ENCODE measurements around the gene SLC45A2. TPM values are rescaled to one million over a fixed set of nuclear protein-coding genes. Genes with fewer than 3 reads are reported as not detected.

SLC45A2 gene
- total and polyA plus RNA-seq, 2 of the 8 experiments (the other 6 are each of a cell fraction or from before 2014, with no cell fraction given): 0.09 TPM; not detected in 1

DNA sequence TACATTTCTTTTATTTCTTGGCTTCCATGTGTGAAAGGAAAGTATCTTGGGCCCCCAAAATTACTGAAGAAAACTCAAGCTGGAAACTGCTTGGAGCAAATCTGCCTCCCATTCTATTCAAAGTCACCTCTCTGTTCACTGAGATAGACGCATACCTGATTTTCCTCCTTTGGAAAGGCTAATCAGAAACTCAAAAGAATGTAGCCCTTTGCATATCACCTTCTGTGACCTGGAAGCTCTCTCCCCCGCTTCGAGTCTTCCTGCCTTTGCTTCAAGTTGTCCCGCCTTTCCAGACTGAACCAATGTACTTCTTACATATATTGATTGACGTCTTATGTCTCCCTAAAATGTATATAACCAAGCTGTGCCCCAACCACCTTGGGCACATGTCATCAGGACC, 53.4 kb downstream of the SLC45A2 start:
- POLR2A ChIA-PET (ENCODE audit: partially characterized antibody): no interaction called here
- no peak overlapping the region for H2AK5ac ChIP-seq (ENCODE audit: low read depth, low read length)
- no peak overlapping the region for H4K5ac ChIP-seq (ENCODE audit: insufficient read length, low read depth, low read length)
- no peaks in the 10 kb centered on the region for H3K79me1 ChIP-seq (ENCODE audit: low read depth, low read length)
- no peak overlapping the region for H3K14ac ChIP-seq (ENCODE audit: insufficient read length)
- DNase-seq (ENCODE audit: low read depth in 1 of 2, low spot score in 2 of 2): no peak
- no peaks in the 10 kb centered on the region for H4K20me1 ChIP-seq (replicated peaks in 1 of 2; ENCODE audit: control insufficient read depth in 1 of 2, insufficient read depth in 2 of 2, low read length in 2 of 2)
- 0 out of 8 replicates have a peak overlapping the region, but pooled peaks of 1 of the 4 experiments have one; percentile 2 for H3K4me3 ChIP-seq (ENCODE audit: extremely low read depth in 1 of 4, insufficient read depth in 2 of 4, low read depth in 3 of 4, low read length in 4 of 4)
- no peak overlapping the region for H2AFZ ChIP-seq (ENCODE audit: low read length)
- no peak overlapping the region for H3K27ac ChIP-seq (ENCODE audit: low read depth, low read length)
- no peak overlapping the region for H2BK120ac ChIP-seq (replicated peaks; ENCODE audit: low read depth, low read length)
- peaks cover 0 to 2% (median 1%) of the 10 kb centered on the region in 4 experiments; a peak in 5 of 7 replicates for H3K27me3 ChIP-seq (replicated peaks in 1 of 4; ENCODE audit: control insufficient read depth in 3 of 4, extremely low read depth in 1 of 4, insufficient read depth in 3 of 4, low read length in 3 of 4)
- H3K4me2 ChIP-seq (ENCODE audit: insufficient read depth in 1 of 2, low read depth in 2 of 2, low read length in 2 of 2): peak overlapping the region; percentile 8; a peak in 2 of 4 replicates
- FAIRE-seq: peak; percentile 13
- no peak overlapping the region for H3K56ac ChIP-seq (replicated peaks; ENCODE audit: insufficient read length, low read depth, low read length)
- no peak overlapping the region for H3K23ac ChIP-seq (ENCODE audit: insufficient read length)
- no peak overlapping the region for H3K9ac ChIP-seq (replicated peaks in 1 of 4; ENCODE audit: extremely low read depth in 1 of 4, low read depth in 3 of 4, low read length in 3 of 4)
- peaks cover 2 to 15% (median 10%) of the 10 kb centered on the region in 4 experiments; a peak in 5 of 7 replicates for H3K4me1 ChIP-seq (replicated peaks in 1 of 4; ENCODE audit: control insufficient read depth in 3 of 4, insufficient read depth in 4 of 4, low read length in 3 of 4)
- no peak overlapping the region for H3K4ac ChIP-seq (replicated peaks; ENCODE audit: insufficient read length, low read depth, low read length)
- WGBS, 2 experiments (ENCODE audit: extremely low coverage in 1 of 2, insufficient coverage in 1 of 2, insufficient read length in 1 of 2, insufficient replicate concordance in 2 of 2, low coverage in 1 of 2, low lambda C conversion rate in 2 of 2, missing lambda C conversion rate in 1 of 2): 40% methylated on average over 5 of the region's 5 CpGs; no CpG with 5 or more reads in 1 of the 2 experiments
- H3K18ac ChIP-seq (ENCODE audit: extremely low read depth, low read length): no peak overlapping the region
- H2BK12ac ChIP-seq (ENCODE audit: low read depth, low read length): no peak overlapping the region
- H3K23me2 ChIP-seq (ENCODE audit: low read depth, low read length): peaks cover 2% of the 10 kb centered on the region; the same call in 1 of the 2 replicates
- H2BK5ac ChIP-seq (ENCODE audit: low read depth, low read length): no peak overlapping the region
- H3K36me3 ChIP-seq (ENCODE audit: control insufficient read depth in 2 of 4, insufficient read depth in 4 of 4, low read length in 3 of 4): no peaks in the 10 kb centered on the region
- H2BK20ac ChIP-seq (ENCODE audit: low read length): no peak overlapping the region
- H4K91ac ChIP-seq (replicated peaks; ENCODE audit: insufficient read length, low read length): no peak overlapping the region
- H3K79me2 ChIP-seq (ENCODE audit: control insufficient read depth in 1 of 2, insufficient read depth in 2 of 2, low read length in 2 of 2): no peaks in the 10 kb centered on the region
- H3K9me3 ChIP-seq (ENCODE audit: insufficient read depth in 2 of 2, low read depth in 1 of 2, low read length in 1 of 2): no peaks in the 10 kb centered on the region
- no peak overlapping the region for H2BK15ac ChIP-seq (ENCODE audit: low read length)
- CTCF ChIA-PET (ENCODE audit: partially characterized antibody): interaction anchor here (0.9 to 2.5 kb wide), 7 partner anchors 21 to 493 kb away, joined by 3 to 10 read pairs (median 3); no protein-coding TSS in a partner anchor
- H4K8ac ChIP-seq (ENCODE audit: extremely low read depth, insufficient read depth, low read length): no peak overlapping the region
- no peak for TF ChIP-seq EZH2 (IDR thresholded peaks at IDR 0.05; ENCODE audit: low read depth, low read length, severe bottlenecking)
- TF ChIP-seq, protein P1, sequence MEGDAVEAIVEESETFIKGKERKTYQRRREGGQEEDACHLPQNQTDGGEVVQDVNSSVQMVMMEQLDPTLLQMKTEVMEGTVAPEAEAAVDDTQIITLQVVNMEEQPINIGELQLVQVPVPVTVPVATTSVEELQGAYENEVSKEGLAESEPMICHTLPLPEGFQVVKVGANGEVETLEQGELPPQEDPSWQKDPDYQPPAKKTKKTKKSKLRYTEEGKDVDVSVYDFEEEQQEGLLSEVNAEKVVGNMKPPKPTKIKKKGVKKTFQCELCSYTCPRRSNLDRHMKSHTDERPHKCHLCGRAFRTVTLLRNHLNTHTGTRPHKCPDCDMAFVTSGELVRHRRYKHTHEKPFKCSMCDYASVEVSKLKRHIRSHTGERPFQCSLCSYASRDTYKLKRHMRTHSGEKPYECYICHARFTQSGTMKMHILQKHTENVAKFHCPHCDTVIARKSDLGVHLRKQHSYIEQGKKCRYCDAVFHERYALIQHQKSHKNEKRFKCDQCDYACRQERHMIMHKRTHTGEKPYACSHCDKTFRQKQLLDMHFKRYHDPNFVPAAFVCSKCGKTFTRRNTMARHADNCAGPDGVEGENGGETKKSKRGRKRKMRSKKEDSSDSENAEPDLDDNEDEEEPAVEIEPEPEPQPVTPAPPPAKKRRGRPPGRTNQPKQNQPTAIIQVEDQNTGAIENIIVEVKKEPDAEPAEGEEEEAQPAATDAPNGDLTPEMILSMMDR (IDR thresholded peaks at IDR 0.05; ENCODE audit: control extremely low read depth in 1 of 3, insufficient read depth in 1 of 3, low read depth in 1 of 3, low read length in 3 of 3): no peak
- no peak for TF ChIP-seq RXRA (IDR thresholded peaks at IDR 0.05; ENCODE audit: insufficient read depth, low read depth, low read length)
- TF ChIP-seq EP300 (IDR thresholded peaks at IDR 0.05; ENCODE audit: borderline replicate concordance in 1 of 2, low read depth in 2 of 2, low read length in 2 of 2): no peak
- no peak for TF ChIP-seq PHF8 (conservative IDR thresholded peaks at IDR 0.05; ENCODE audit: low read depth, low read length)
- TF ChIP-seq HDAC6 (IDR thresholded peaks at IDR 0.05; ENCODE audit: low read depth, low read length): no peak
- TF ChIP-seq GABPA (IDR thresholded peaks at IDR 0.05; ENCODE audit: borderline replicate concordance, insufficient read depth, low read length): no peak
- TF ChIP-seq JUND (IDR thresholded peaks at IDR 0.05; ENCODE audit: low read length): no peak
- no peak for TF ChIP-seq NRF1 (IDR thresholded peaks at IDR 0.05; ENCODE audit: low read depth, low read length)
- no peak for TF ChIP-seq NANOG (IDR thresholded peaks at IDR 0.05; ENCODE audit: insufficient read depth, low read depth, low read length, poor library complexity, severe bottlenecking)
